IMR-90 (cell line): Measurements from ENCODE around the gene SCLY. TPM values are rescaled to one million over a fixed set of nuclear protein-coding genes. Genes with fewer than 3 reads are reported as not detected.

Source experiments
- ATAC-seq: fragments of 200-7000 bp; cut with Tn5 transposase; 2 replicates; pipeline ENCODE4 v1.9.1; 2020; ENCODE audit warnings: low read depth, mild to moderate bottlenecking, moderate library complexity
- BruUV-seq: library from RNA; stranded (reverse); fragments of 400-500 nt; replicated peaks from 2 replicates; lab custom pipeline; 2021; lab: Mats Ljungman, UMichigan
- CTCF ChIA-PET: fragments of 300-600 bp; formaldehyde crosslinking; extraction: SDS; loops from one replicate; lab custom pipeline; 2021; ENCODE audit warnings: antibody characterized with exemption; lab: Yijun Ruan, JAX
- POLR2A ChIA-PET: fragments of 300-600 bp; sonication (Branson Sonifier 250); formaldehyde crosslinking; loops from one replicate; lab custom pipeline; 2022; ENCODE audit warnings: antibody characterized with exemption; ENCODE audit not compliant: unreplicated experiment; lab: Charles Lee
- DNase-seq: peaks from one replicate; pipeline ENCODE4 v3.0.0; 2013
- H2AFZ ChIP-seq: replicated peaks from 2 replicates; pipeline ENCODE3; 2013; ENCODE audit warnings: low read length, mild to moderate bottlenecking; ENCODE audit not compliant: poor library complexity
- H2AK5ac ChIP-seq: 2 replicates; pipeline ENCODE4 v1.6.1; 2013; ENCODE audit warnings: low read depth, low read length, inconsistent platforms
- H2AK9ac ChIP-seq: replicated peaks from 2 replicates; pipeline ENCODE3; 2013; ENCODE audit warnings: mild to moderate bottlenecking, low read depth, low read length, moderate library complexity; ENCODE audit not compliant: poor library complexity
- H2BK120ac ChIP-seq: 2 replicates; pipeline ENCODE4 v1.6.1; 2013; ENCODE audit warnings: low read depth, low read length, inconsistent platforms
- H2BK15ac ChIP-seq: 3 replicates; pipeline ENCODE4 v1.6.1; 2013; ENCODE audit warnings: low read depth, low read length, inconsistent platforms
- H2BK20ac ChIP-seq: 2 replicates; pipeline ENCODE4 v1.6.1; 2013; ENCODE audit warnings: low read depth, mild to moderate bottlenecking, inconsistent platforms, low read length, moderate library complexity
- H2BK5ac ChIP-seq: 2 replicates; pipeline ENCODE4 v1.6.1; 2013; ENCODE audit warnings: mild to moderate bottlenecking, low read depth, low read length, inconsistent platforms; ENCODE audit not compliant: poor library complexity, severe bottlenecking
- H3K14ac ChIP-seq: replicated peaks from 2 replicates; pipeline ENCODE4 v1.6.1; 2013; ENCODE audit warnings: low read depth, low read length, inconsistent platforms
- H3K18ac ChIP-seq: 2 replicates; pipeline ENCODE4 v1.6.1; 2013; ENCODE audit warnings: low read depth, low read length, control low read depth
- H3K23ac ChIP-seq: 2 replicates; pipeline ENCODE4 v1.6.1; 2013; ENCODE audit warnings: low read depth, low read length, inconsistent platforms
- H3K27ac ChIP-seq: 2 replicates; pipeline ENCODE4 v1.5.1; 2013; ENCODE audit warnings: mild to moderate bottlenecking, control low read depth, low read length; ENCODE audit not compliant: insufficient read depth
- H3K27me3 ChIP-seq: 2 replicates; pipeline ENCODE4 v1.6.1; 2013; ENCODE audit warnings: low read length; ENCODE audit not compliant: control insufficient read depth, insufficient read depth
- H3K36me3 ChIP-seq: 2 replicates; pipeline ENCODE4 v1.6.1; 2013; ENCODE audit warnings: low read length, mixed read lengths; ENCODE audit not compliant: control insufficient read depth, insufficient read depth
- H3K4ac ChIP-seq: 2 replicates; pipeline ENCODE4 v1.6.1; 2013; ENCODE audit warnings: low read depth, low read length, inconsistent platforms
- H3K4me1 ChIP-seq: 2 replicates; pipeline ENCODE4 v1.6.1; 2013; ENCODE audit warnings: low read length, mixed read lengths; ENCODE audit not compliant: control insufficient read depth, insufficient read depth
- H3K4me2 ChIP-seq: 2 replicates; pipeline ENCODE4 v1.6.1; 2013; ENCODE audit warnings: low read depth, mild to moderate bottlenecking, control low read depth, low read length, moderate library complexity
- H3K4me3 ChIP-seq: 2 replicates; pipeline ENCODE4 v1.5.1; 2013; ENCODE audit warnings: low read depth, mild to moderate bottlenecking, control low read depth, low read length, moderate library complexity; ENCODE audit not compliant: insufficient read depth
- H3K56ac ChIP-seq: 2 replicates; pipeline ENCODE4 v1.6.1; 2013; ENCODE audit warnings: low read length, inconsistent platforms; ENCODE audit not compliant: insufficient read depth; ENCODE audit errors: extremely low read depth
- H3K79me1 ChIP-seq, 2 experiments: 2 replicates each; pipeline ENCODE4 v1.6.1; 2013; ENCODE audit warnings: low read length in 2 of 2, inconsistent platforms in 1 of 2, low read depth in 1 of 2
- H3K9ac ChIP-seq: 2 replicates; pipeline ENCODE4 v1.6.1; 2013; ENCODE audit warnings: low read depth, low read length, control low read depth
- H3K9me1 ChIP-seq: 2 replicates; pipeline ENCODE4 v1.6.1; 2013; ENCODE audit warnings: low read length, inconsistent platforms; ENCODE audit not compliant: insufficient read depth
- H3K9me3 ChIP-seq: 2 replicates; pipeline ENCODE4 v1.6.1; 2013; ENCODE audit warnings: low read length; ENCODE audit not compliant: control insufficient read depth, insufficient read depth
- H4K20me1 ChIP-seq: 2 replicates; pipeline ENCODE4 v1.6.1; 2013; ENCODE audit warnings: low read length, inconsistent platforms; ENCODE audit not compliant: insufficient read depth
- H4K5ac ChIP-seq: 2 replicates; pipeline ENCODE4 v1.6.1; 2013; ENCODE audit warnings: mild to moderate bottlenecking, low read depth, low read length, control low read depth
- H4K8ac ChIP-seq, 2 experiments: 2 replicates each; pipeline ENCODE4 v1.6.1; 2013; ENCODE audit warnings: low read depth in 2 of 2, low read length in 2 of 2, control low read depth in 1 of 2, inconsistent platforms in 1 of 2
- H4K91ac ChIP-seq: 2 replicates; pipeline ENCODE4 v1.6.1; 2013; ENCODE audit warnings: low read depth, low read length, inconsistent platforms; ENCODE audit not compliant: insufficient read depth
- BHLHE40 ChIP-seq: fragments of 150-350 bp; IDR thresholded peaks from 2 replicates; pipeline ENCODE4 v1.6.1; 2016; ENCODE audit warnings: mild to moderate bottlenecking, low read depth, low read length
- CEBPB ChIP-seq: IDR thresholded peaks from 2 replicates; pipeline ENCODE4 v1.6.1; 2012; ENCODE audit warnings: low read depth, low read length, improper control_type of control experiment
- CHD1 ChIP-seq: IDR thresholded peaks from 2 replicates; pipeline ENCODE4 v1.6.1; 2012; ENCODE audit warnings: low read depth, low read length, improper control_type of control experiment
- FOS ChIP-seq: fragments of 150-350 bp; IDR thresholded peaks from 2 replicates; pipeline ENCODE4 v1.6.1; 2016; ENCODE audit warnings: low read depth, low read length
- MAFK ChIP-seq: IDR thresholded peaks from 2 replicates; pipeline ENCODE4 v1.6.1; 2012; ENCODE audit warnings: low read depth, low read length, improper control_type of control experiment
- MAZ ChIP-seq: IDR thresholded peaks from 2 replicates; pipeline ENCODE4 v1.6.1; 2012; ENCODE audit warnings: low read depth, mild to moderate bottlenecking, low read length, improper control_type of control experiment, moderate library complexity, borderline replicate concordance
- MXI1 ChIP-seq: IDR thresholded peaks from 2 replicates; pipeline ENCODE4 v1.6.1; 2012; ENCODE audit warnings: low read depth, mild to moderate bottlenecking, low read length, moderate library complexity, borderline replicate concordance
- POLR2A ChIP-seq: IDR thresholded peaks from 2 replicates; pipeline ENCODE4 v1.6.1; 2012; ENCODE audit warnings: mild to moderate bottlenecking, low read depth, low read length
- RAD21 ChIP-seq: IDR thresholded peaks from 2 replicates; pipeline ENCODE4 v1.6.1; 2012; ENCODE audit warnings: low read length, improper control_type of control experiment
- RCOR1 ChIP-seq: IDR thresholded peaks from 2 replicates; pipeline ENCODE4 v1.6.1; 2012; ENCODE audit warnings: mild to moderate bottlenecking, low read length, improper control_type of control experiment; ENCODE audit not compliant: insufficient replicate concordance
- SMC3 ChIP-seq: fragments of 150-350 bp; IDR thresholded peaks from 2 replicates; pipeline ENCODE4 v1.6.1; 2016; ENCODE audit warnings: low read depth, mild to moderate bottlenecking, antibody characterized with exemption, low read length, moderate library complexity
- WGBS, 2 experiments: methylation state at CpG; one replicate each; pipeline versions ENCODE4 v1.1.5 to v1.1.7; 2013; ENCODE audit warnings: missing lambda C conversion rate in 2 of 2; ENCODE audit not compliant: insufficient read length in 1 of 2; ENCODE audit errors: extremely low coverage in 2 of 2; 5-methylcytosine and 5-hydroxymethylcytosine counted together
- dilution Hi-C: fragments of 300-500 bp; cut with HindIII; formaldehyde crosslinking; loops from one replicate; pipeline ENCODE4 v1.14.3; 2018; ENCODE audit warnings: low sequenced_read_pairs; ENCODE audit not compliant: unreplicated experiment
- in situ Hi-C: fragments of 300-500 bp; cut with MboI; formaldehyde crosslinking; loops from 3 replicates; pipeline ENCODE4 v1.14.3; 2019; ENCODE audit warnings: low sequenced_read_pairs, inconsistent platforms, mixed read lengths
- intact Hi-C: fragments of 100-400 bp; cut with micrococcal nuclease; formaldehyde crosslinking; loops from 2 replicates; pipeline ENCODE4 v1.10.0; 2022
- polyA plus RNA-seq, 3 experiments: library from polyadenylated mRNA; depleted of rRNA; stranded (reverse); fragments of >200 nt; gene quantifications; 2 replicates each; pipeline ENCODE4 v1.2.3, GENCODE V29; 2012; ENCODE audit warnings: low replicate concordance in 1 of 3
- total RNA-seq: library from RNA; depleted of rRNA; stranded (reverse); fragments of >200 nt; gene quantifications from 2 replicates; pipeline ENCODE4 v1.2.3, GENCODE V29; 2012
- TF ChIP-seq, protein P1 (sequence below): fragments of 150-350 bp; IDR thresholded peaks from 2 replicates; pipeline ENCODE4 v1.6.1; 2017; ENCODE audit warnings: mild to moderate bottlenecking, antibody characterized with exemption, low read length, low read depth
- TF ChIP-seq, protein P2 (sequence below): conservative IDR thresholded peaks from 2 replicates; pipeline ENCODE4 v1.5.1; 2012; ENCODE audit warnings: mild to moderate bottlenecking, low read depth, low read length, improper control_type of control experiment
- TF ChIP-seq, protein P3 (sequence below): fragments of 150-350 bp; IDR thresholded peaks from 2 replicates; pipeline ENCODE4 v1.6.1; 2016; ENCODE audit warnings: low read depth, mild to moderate bottlenecking, low read length, moderate library complexity, borderline replicate concordance

Gene SCLY
- total and polyA plus RNA-seq, 2 of the 4 experiments (the other 2 are of a cell fraction): 8.6 to 10.5 TPM

DNA sequence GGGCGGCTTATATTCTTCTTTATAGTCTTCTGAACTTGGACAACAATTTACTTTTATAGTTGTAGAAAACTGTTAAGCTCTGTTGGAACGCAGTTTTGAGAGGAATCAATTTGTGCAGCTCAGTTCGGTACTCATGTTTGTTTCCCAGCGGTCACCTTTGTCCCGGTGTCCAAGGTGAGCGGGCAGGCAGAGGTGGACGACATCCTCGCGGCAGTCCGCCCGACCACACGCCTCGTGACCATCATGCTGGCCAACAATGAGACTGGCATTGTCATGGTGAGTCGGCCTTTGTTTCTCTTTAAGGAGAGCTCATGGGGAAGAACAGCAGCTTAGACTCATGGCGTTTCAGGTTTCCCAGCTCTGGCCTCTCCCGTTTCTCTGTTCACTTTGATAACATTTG is 20.8 kb downstream of the SCLY start:
- no peak overlapping the region for H2BK20ac ChIP-seq
- POLR2A ChIA-PET: no interaction called here
- no peak overlapping the region for H2AK9ac ChIP-seq
- H3K4ac ChIP-seq: no peak overlapping the region
- no peak overlapping the region for H3K27ac ChIP-seq
- TF ChIP-seq MAFK (no peak), RAD21 (no peak), SMC3 (no peak), CEBPB (no peak), BHLHE40 (no peak), FOS (no peak), MXI1 (no peak), CHD1 (no peak), RCOR1 (no peak), POLR2A (no peak), MAZ (no peak)
- TF ChIP-seq, protein P1, sequence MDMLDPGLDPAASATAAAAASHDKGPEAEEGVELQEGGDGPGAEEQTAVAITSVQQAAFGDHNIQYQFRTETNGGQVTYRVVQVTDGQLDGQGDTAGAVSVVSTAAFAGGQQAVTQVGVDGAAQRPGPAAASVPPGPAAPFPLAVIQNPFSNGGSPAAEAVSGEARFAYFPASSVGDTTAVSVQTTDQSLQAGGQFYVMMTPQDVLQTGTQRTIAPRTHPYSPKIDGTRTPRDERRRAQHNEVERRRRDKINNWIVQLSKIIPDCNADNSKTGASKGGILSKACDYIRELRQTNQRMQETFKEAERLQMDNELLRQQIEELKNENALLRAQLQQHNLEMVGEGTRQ: no peak
- TF ChIP-seq, protein P2, sequence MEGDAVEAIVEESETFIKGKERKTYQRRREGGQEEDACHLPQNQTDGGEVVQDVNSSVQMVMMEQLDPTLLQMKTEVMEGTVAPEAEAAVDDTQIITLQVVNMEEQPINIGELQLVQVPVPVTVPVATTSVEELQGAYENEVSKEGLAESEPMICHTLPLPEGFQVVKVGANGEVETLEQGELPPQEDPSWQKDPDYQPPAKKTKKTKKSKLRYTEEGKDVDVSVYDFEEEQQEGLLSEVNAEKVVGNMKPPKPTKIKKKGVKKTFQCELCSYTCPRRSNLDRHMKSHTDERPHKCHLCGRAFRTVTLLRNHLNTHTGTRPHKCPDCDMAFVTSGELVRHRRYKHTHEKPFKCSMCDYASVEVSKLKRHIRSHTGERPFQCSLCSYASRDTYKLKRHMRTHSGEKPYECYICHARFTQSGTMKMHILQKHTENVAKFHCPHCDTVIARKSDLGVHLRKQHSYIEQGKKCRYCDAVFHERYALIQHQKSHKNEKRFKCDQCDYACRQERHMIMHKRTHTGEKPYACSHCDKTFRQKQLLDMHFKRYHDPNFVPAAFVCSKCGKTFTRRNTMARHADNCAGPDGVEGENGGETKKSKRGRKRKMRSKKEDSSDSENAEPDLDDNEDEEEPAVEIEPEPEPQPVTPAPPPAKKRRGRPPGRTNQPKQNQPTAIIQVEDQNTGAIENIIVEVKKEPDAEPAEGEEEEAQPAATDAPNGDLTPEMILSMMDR: no peak
- TF ChIP-seq, protein P3, sequence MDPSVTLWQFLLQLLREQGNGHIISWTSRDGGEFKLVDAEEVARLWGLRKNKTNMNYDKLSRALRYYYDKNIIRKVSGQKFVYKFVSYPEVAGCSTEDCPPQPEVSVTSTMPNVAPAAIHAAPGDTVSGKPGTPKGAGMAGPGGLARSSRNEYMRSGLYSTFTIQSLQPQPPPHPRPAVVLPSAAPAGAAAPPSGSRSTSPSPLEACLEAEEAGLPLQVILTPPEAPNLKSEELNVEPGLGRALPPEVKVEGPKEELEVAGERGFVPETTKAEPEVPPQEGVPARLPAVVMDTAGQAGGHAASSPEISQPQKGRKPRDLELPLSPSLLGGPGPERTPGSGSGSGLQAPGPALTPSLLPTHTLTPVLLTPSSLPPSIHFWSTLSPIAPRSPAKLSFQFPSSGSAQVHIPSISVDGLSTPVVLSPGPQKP: no peak
- no peak overlapping the region for H4K5ac ChIP-seq
- peaks cover 3% of the 10 kb centered on the region; the same call in 1 of the 2 replicates for H3K9me3 ChIP-seq
- CTCF ChIA-PET: no interaction called here
- no peak overlapping the region for H3K4me2 ChIP-seq
- no peak overlapping the region for H3K4me3 ChIP-seq
- BruUV-seq: no TSS peak
- H3K23ac ChIP-seq: no peak overlapping the region
- H4K8ac ChIP-seq: no peak overlapping the region
- H4K91ac ChIP-seq: no peak overlapping the region
- intact Hi-C loops (no loop called here), in situ Hi-C loops (no loop called here), dilution Hi-C loops (no loop called here)
- H3K14ac ChIP-seq: no peak overlapping the region
- no peak overlapping the region for H2BK5ac ChIP-seq
- H2BK120ac ChIP-seq: no peak overlapping the region
- H3K36me3 ChIP-seq: peaks cover 32% of the 10 kb centered on the region
- no peaks in the 10 kb centered on the region for H3K79me1 ChIP-seq
- H2AFZ ChIP-seq: no peak overlapping the region
- ATAC-seq (no peak), DNase-seq (no peak)
- H3K9me1 ChIP-seq: peaks cover 3% of the 10 kb centered on the region
- H3K18ac ChIP-seq: no peak overlapping the region
- H3K56ac ChIP-seq: no peak overlapping the region
- H3K9ac ChIP-seq: no peak overlapping the region
- no peaks in the 10 kb centered on the region for H3K4me1 ChIP-seq
- H4K20me1 ChIP-seq: no peaks in the 10 kb centered on the region; the same call in 1 of the 2 replicates
- H2AK5ac ChIP-seq: no peak overlapping the region
- no peak overlapping the region for H2BK15ac ChIP-seq
- WGBS, 2 experiments: 96% methylated on average over 11 of the region's 16 CpGs; no CpG with 5 or more reads in 1 of the 2 experiments
- no peaks in the 10 kb centered on the region for H3K27me3 ChIP-seq
